ENCODE results near the gene HEPN1. TPM values are rescaled to one million over a fixed set of nuclear protein-coding genes. Genes with fewer than 3 reads are reported as not detected.
A peak's percentile ranks its signal among the peaks of the same experiment; 100 is the strongest.

HEPN1 gene
- total RNA-seq, 1 donor from 2014 or later = not detected

DNA sequence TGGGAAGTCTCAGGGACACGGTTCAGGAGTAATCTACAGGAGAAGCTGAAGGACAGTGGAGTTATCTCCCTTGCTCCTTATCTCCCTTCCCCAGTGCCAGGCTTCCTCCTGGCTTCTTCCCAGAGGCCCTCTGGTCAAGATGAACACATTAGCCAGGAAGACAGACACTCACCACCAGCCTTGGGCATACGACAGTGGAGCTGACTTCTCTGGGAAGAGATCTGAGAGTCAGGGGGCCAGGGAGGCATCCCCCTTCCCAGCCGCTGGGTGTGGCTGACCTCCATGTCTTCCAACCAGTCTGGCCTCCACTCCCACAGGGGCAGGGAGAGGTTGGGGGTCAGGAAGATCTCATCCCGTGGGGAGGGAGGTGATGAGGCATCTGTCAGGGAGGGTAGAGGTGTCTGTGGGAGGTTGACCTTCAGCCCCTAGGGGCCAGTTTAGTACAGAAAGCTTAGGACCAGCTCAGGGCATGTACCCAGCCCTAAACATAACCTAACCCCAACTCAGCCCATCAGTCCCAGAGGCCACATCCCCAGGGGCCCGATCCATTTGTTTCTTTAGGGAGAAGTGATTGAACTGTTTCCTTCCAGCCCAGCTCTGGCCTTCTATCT lies 34.1 kb upstream of the HEPN1 start:
- DNase-seq (ENCODE audit: low spot score) = no peak

DNA sequence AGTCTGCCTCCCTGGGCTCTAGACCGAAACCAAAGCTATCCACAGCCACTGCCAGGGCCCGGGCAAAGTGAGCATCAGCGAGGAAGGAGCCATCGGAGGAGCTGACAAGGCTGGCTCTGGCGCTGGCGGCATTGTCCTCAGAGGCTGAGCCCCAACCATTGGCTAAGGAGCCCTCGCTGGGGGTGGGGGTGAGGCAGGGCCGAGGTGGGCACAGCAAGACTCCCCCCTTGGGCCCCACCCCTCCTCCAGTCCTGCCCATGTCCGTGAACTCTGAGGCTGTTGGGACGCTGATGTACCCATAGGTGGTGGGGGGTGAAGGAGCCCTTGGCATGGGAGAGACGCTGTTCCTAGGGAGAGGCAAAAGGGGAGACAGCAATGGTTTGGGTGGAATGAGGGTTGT lies 32.6 kb upstream of the HEPN1 start:
- DNase-seq (ENCODE audit: low spot score) = no peak

DNA sequence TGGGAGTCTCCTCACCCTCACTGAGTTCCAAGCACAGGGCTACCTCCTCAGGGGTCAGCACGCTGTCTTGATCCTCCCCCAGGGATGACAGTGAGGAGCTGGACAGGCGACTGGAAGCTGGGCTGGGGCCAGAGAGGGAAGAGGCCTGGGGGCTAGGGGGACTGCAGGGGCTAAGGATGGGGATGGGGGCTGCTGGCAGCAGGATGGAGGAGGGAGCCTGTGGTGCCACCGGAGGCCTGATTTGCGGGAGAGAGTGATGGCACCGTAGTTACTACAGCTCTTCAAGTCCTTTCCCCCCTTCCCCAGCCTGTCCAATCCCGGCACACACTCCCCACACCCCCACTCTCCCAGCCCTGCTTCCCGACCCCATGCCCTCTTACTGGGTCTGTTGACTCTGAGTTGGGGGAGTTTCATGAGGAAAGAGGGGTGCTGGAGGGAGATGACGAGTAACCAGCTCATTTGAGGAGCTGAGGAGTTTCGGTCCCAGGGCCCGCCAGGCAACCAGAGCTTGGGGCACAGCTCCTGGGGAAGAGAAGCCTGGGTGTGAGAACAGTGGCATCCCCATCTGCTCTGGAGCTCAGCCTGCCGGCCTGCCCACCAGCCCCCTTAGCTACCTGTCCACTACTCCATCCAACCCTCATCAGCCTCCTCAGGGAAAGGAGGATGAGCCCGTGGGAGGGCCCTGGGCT lies 31.9 kb upstream of the HEPN1 start:
- no peak for DNase-seq (ENCODE audit: low spot score)

DNA sequence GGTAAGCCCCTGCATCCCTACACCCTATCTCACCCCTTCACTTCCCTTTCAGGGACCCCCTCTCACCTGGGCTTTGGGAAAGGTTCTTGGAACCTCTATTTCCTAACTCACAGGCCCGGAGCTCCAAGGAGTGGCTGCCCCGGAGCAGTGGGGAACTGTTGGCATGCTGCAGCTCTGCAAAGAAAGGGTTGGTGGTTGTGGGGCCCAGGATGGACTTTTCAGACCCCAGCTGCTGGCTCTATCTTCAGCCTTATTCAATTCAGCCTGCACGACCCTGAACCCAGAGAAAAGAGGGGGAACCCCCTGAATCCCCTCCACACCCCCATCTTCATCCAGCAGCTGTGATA lies 31.4 kb upstream of the HEPN1 start:
- DNase-seq (ENCODE audit: low spot score) = no peak

DNA sequence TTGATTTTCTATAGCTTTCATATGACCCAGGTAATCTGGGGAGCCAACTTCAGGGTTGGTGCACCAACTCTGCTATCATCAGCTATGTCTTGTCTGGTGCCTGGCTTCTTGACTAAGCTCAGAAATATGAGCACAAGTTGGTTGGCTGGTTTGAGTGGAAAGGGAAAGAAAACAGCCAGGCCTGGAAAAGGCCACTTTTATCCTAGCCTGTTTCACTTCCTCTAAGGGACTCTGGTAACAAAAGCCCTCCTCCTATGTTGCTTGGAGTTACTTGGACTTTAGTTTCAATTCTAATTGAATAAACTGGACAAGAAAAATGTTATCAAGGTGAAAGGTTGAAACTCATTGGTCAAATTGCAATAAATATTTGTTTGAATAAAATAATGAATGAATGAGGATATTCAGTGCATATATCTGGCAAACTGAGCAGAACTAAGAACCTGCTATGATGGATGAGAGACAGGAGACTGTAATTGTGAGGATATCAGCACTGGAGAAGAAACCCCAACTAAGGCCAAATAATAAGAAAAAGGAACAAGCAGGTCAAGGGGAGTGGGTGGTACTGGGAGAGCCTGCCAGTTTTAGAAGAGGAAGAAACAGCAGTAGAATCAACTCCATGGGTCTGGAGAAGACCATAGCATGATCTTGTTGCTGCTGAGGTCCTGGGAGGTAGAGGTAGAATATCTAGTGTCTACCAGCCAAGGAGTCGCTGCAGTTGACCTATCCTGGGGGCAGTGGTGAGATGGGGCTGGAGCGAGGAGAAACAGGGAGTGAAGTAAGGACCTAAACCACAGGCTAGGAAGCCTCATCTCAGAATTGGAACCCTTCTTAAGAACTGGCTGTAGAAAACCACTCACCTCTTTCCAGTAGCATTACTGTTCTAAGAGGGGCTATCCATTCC lies 29.6 kb upstream of the HEPN1 start:
- DNase-seq (ENCODE audit: low spot score) = no peak

DNA sequence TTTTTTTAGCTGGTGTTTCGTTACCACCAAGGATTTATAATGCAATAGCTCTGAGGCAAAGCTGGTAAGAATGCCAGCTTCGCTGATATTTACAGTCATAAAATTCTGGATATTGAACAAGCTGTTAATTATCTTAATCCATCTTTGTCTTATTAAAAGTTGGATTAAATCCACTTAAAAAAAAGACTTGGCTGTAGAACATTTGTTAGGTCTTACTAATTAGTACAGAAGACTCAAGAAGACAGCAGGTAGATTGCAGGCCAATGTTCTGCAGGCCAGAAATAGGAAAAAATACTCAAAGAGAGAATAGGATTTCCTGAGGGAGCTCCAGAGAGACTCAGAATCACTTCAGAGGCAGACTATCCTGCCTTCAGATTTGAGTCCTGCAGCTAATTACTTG lies 28.9 kb upstream of the HEPN1 start:
- no peak for DNase-seq (ENCODE audit: low spot score)

DNA sequence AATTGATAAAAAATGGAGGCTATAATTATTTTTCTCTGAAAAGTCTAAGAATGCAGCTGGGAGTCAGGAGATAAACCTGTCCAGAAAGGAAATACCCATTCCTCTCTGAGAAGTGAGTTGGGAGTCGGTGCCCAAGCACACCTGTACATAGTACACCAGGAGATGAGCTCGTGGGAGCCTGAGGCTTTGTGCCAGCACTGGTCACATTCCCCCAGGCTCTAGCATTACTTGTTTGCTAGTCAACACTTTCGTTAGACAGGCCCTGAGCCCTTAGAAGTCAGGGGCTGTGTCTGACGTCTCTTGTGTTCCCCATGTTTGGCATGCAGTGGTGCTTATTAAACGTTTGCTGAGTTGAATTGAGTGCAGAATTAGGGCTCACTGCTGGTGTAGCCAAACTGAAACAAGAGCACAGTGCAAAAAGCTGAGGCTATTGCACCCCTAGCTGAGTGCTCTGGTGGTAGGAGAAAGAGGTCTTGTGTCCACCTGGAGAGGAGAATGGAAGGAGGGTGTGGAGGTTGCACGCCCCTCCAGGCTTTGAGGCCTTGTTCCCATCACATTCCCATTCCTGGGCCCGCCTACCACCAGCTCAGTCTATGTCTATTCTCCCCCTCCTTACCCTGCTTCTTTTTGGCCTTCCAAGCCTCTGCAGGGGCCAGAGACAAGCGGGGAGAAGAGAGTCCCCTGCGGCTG lies 28.2 kb upstream of the HEPN1 start:
- no peak for DNase-seq (ENCODE audit: low spot score)

DNA sequence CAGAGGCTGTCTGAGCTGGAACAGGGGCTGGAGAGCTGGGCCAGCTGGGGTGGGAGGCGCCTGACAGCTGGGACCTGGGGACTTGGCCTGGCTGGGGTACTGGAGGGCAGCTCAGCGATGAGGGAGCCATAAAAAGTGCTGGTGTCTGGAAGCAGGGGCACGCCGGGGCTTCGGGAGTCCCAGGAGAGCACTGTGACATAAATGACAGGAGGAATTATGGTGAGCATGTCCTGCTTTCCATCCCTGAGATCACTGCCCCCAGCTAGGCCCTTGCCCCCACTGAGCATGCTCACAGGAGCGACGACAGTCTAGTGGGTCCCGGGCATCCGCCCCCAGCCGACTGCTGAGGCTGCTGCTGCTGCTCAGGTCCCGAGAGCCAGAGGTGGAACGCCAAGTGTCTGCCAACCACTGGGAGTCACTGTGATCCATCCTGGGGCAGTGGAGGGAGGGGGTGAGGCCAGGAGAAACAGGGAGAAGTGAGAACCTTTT lies 27.6 kb upstream of the HEPN1 start:
- DNase-seq (ENCODE audit: low spot score) = no peak

DNA sequence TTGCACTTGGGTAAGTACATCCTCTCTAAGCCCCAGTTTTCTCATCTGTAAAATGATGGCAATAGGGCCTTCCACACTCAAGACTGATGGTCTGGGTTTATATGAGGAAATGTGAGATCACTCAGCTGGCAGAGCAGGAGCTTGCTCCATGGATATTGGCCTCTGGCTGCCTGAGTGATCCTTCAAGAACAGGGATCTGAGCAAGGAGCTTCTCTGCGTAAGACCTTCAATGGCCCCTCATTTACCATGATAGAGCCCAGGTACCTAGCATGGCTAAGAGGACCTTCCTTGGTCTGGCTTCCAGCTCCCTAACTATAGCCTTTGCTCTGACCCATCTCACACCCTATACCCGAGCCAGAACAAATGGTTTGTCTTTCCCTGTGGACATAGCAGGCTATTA lies 26.9 kb upstream of the HEPN1 start:
- no peak for DNase-seq (ENCODE audit: low spot score)

DNA sequence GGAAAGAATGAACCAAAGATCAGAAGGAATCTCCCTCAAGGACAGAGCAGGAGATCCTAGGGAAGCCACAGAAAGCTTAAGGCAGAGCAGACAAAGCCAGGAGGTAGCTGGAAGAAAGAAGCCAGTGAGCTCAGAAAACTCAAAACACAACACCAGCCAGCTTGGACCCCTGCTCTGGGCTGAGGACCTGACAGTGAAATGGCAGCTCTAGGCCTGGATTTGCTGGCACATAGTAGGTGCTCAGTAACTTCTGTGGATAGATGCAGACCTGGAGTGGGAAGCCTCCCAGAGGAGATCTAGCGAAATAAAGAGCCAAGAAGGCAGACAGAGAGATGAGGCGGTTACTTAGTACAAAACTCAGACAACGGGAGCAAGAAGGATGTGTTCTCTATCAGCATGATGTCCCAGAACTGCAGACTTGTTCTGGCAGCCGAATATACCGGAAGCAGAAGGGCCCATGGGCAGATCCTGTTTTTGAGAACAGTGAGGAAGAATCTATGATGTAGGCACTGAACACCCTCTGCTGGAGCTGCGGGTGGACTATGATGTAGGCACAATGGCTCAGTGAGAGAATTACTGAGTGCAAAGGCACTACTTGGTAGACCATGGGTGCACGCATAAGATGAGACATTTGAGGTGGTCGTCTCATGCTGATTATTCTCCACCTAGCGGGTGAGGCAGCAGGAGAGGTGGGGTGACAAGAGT lies 26.1 kb upstream of the HEPN1 start:
- DNase-seq (ENCODE audit: low spot score) = no peak

DNA sequence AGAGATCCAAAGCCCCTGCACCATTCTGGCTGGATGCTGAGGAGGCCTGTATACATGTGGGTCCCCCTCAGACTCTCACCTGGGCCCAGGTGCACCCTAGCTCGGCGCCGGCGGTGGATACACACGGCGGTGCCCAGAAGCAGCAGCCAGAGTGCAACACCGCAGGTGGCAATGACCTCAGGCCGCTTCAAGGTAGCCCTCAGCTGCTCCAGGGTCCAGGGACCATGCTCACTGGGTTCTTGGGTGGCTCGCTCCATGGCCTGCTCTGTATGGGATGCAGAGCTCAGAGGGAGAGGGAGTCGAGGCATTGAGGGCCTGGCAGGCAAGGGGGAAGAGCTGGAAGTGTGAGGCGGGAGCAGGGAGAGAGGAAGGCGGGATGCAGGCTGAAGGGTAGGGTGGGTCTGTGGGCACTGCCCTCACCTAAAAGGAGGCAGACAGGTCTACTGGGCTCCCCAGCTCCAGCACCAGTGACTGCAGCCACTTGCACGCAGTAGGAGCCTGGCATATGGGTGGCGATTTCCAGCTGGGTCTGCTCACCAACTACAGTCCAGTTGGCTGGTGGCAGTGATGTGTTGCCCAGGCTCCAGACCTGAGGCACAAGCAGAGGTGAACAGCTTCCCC lies 25.2 kb upstream of the HEPN1 start:
- no peak for DNase-seq (ENCODE audit: low spot score)

DNA sequence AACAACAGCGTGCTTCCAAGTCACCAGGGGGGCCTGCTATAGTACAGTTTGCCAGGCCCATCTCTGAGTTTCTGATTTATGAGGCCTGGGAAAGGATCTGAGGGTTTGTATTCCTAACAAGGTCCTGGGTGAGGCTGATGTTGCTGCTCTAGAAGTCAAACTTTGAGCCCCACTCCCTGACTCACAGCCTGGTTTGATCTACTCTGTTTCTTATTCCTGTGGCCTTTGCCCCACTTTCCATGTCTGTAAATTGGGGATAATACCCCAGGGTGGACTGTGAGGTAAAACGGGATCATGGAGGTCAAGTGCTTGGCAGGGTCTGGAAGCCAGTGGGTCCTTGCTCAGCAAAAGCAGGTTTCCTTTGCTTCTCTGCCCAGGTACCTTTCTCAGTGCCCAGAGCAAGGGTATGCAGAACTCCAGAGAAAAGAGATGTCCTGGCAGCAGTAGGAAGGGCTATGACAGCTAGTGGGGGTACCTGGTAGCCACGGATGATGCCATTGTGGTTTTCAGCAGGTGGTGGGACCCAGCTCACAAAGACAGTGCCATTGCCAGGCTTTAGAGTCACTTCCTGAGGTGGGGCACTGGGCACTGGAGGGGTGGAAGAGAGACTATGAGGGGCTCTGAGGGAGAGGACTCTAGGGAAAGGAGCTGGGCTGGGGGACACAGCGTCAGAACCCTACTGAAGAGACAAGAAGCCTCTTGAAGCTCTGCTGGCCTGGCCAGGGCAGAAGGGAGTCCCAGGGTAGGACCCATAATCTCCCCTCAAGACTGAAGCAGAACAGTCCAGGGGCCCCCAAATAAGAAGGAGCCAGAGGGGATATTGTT lies 24.2 kb upstream of the HEPN1 start:
- DNase-seq (ENCODE audit: low spot score) = no peak

DNA sequence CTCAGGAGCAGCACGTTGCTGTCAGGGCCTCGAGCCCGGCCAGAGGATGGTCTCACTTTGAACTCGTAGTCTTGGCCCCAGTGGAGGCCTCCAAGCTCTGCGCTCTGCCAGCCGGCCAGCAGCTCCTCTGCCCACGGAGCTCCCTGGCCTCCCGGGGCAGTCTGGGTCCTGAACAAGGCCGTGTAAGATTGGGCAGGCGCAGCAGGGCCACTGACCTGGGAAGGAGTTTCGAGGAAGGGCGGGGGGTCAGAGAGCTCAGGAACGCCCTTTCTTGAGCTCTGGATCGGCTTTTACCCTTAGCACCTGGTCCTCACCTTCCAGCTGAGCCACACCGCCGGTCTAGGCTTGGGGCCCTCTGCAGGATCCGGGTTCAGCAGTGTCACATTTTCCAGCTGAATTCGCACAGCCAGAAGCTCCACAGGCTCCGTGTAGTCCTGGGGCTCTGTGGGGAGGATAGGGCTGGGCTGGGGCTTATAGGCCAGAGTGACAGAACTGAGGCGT lies 23.5 kb upstream of the HEPN1 start:
- no peak for DNase-seq (ENCODE audit: low spot score)

DNA sequence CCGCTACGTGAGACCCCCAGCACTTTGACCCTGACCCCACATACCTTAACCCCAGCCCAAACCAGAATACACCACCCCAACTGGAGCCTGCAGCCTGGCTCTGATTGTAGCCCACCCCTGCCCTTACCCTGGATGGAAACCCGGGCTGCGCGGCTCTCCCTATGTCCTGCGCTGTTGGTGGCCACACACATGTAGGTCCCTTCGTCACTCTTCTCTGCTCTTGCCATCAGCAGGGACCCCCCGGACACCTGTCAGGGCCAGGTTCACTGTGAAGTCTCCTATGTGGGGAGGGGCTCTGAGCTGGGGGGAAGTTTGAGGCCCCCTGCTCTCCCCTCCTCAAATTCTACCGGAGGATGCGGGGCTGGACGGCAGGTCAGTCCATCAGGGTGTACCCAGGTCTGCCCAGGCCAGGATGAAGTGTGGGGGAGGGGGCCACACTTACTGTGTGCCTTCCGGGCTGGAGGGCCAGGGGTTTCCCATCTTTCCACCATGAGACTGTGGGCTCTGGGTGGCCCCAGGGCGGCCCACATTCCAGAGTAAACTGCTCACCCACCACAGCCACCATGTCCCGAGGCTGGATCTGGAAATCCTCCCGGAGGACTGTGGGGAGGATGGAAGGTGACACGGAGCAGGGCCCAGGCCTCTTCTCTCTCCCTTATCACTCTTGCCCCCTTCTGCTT lies 22.8 kb upstream of the HEPN1 start:
- DNase-seq (ENCODE audit: low spot score) = no peak

DNA sequence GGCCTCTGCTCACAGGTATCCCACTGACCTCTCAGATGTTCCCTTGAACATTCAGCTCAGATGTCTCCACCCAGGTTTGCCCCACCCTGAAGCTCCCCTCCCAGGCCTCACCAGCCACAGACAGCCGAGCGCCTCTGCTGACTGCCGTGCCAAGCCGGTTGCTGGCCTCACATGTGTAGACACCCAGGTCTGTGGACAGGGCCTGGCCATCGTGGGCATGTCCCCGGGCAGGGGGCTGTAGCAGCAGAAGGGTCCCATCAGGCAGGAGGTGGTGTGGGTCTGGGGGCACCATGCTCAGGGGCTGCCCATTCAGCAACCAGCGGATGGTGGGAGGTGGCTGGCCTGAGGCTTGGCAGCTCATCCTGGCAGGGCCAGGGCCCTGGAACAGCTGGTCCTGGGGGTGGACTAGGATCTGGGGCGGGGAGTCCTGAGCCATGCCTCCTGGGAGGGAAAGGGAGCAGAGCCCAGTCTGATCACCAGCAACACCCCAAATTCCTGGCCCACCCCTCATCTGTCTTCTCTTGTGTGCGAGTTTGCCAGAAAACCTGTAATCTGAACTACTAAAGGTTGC lies 22.1 kb upstream of the HEPN1 start:
- no peak for DNase-seq (ENCODE audit: low spot score)

DNA sequence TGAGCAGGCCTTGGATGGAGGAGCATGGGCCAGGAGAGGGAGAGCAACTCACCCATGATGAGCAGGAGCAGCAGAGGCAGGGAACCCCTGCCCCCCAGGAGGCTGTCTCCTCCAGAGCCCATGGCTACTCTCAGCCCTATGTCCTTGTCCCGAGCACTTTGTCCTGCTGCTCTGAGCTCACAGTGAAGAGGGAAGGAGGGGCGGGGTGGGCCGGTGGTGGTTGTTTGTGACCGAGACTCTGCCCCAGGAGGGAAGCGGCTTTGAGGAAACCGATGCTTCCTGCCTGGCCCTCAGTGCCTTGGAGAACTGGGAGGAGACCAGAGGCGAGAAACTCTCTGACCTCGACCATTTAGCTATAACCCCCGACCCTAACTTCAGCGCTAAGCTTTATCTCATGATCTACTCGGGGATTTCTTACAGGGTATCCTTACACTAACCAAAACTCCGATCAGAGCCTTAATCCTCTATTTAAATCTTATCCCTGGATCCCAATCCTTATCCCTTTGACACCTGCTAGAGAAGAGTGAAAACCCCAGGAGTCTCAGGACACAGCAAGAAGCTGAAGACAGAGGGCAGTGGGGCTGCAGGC lies 21.3 kb upstream of the HEPN1 start, which contains the start of gene ROBO4:
Gene ROBO4, minus strand, starts transcription at position 192 of the 589 bp plus-strand sequence. Its CDS starts 70 bp downstream, at position 122.
- DNase-seq (ENCODE audit: low spot score) = no peak

DNA sequence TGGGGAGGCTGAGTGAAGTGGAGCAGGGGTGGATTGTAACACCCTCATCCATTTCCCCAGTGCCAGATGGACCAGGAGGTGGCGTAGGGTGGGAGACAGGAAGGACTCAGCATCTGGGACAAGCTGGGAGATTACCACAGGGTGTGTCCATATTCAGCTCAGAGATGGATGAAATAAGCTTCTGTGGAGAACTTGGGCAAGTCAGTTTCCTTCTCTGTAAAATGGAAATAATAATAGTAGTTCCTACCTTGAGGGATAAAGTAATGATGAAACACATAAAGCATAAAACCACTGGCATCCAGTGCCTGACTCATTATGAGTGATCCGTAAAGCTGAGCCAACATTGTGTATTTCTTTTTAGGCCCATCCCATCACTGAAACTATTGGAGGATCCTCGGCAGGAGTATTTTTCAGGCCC lies 20.8 kb upstream of the HEPN1 start:
- DNase-seq (ENCODE audit: low spot score) = no peak

DNA sequence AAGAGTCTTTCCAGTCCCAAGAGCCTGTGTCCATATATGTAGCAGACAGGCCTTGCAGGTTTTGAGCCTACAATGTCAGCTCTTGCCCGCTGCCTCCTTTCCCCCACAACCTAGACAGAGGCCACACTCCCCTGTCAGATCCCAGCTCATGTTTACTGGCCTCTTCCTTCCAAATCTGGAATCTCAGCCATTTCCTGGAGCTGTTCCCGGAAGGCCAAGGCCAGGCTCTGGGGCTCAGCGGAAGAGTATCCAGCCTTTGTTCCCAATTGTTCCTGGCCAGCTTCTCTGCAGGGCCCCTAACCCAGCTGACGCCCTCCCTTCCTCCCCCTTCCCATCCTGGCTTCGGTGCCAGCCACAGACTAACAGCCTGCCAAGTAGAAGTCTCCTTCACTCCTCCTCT lies 20.3 kb upstream of the HEPN1 start:
- DNase-seq (ENCODE audit: low spot score) = peak; percentile 67

All from umbilical cord (tissue), 2 donors.